ENCODE data around the gene MEP1B. TPM values are rescaled to one million over a fixed set of nuclear protein-coding genes. Genes with fewer than 3 reads are reported as not detected.
"Not testable (repeated sequence)": the region's sequence is repeated elsewhere in the genome, so short reads cannot be mapped to it uniquely, and the experiment has no call there.

MEP1B gene
- total RNA-seq, 1 donor from 2014 or later, result not detected

GRCh38 chr18:32208577-32208976 lies 18.7 kb downstream of the MEP1B start:
- no peak for DNase-seq (ENCODE audit: low read depth, low spot score)

DNA sequence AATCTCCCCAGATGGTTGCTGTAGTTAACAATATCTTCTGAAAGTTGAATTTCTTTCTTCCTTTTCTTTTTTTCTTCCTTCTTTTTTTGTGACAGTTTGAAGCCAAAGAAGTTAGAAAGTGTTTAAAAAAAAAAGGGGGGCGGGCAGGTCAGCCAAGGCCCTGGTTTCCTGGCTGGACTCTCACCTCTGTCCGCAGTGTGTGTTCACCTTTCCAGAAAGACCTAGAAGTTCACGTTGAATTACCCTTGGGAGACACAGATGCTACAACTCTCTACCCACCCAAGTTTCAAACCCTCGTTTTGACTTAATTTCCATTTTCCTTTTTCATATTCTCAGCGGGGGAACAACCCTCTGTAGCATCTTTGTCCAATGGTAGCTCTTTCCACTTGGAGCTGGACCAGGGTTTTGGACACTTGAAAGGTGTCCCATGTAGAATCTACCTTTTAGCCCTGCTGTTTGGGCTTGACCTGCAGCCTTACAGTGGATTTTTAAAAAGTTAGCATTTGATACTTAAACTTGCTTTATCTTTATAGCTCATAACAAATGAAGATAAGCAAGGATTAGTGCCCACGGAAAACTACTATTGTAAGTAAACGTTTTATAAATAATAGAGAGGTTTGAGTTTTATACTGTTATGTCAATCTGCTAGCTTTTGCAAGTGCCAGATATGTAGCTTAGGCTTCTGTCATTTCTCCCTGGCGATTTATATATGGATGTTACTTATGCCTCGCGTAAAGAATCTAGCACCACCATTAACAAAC lies 20.0 kb downstream of the MEP1B start:
- DNase-seq (ENCODE audit: low read depth, low spot score), result no peak

DNA sequence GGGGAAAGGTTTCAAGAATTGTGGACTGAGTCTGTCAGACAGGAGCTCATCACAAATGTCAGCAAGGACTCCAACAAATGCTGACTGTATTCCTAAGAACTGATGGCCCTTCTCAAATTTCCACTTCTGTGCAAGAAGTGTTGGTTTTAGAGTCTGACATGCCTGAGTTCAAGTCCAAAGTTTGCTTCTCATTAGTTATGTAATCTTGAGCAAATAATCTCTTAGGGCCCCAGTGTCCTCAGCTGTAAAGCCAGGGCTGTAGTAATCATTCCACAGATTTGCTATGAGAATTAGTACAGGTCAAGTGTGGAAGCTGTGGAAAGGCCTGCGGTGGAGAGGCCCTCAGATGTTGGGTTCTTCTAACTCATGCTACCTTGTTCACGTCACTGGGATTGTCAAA lies 23.9 kb downstream of the MEP1B start:
- no peak for DNase-seq (ENCODE audit: low read depth, low spot score)

- DNase-seq (ENCODE audit: low read depth, low spot score), result no peak
Observed at GRCh38 chr18:32216390-32216789, 26.6 kb downstream of the MEP1B start.

DNA sequence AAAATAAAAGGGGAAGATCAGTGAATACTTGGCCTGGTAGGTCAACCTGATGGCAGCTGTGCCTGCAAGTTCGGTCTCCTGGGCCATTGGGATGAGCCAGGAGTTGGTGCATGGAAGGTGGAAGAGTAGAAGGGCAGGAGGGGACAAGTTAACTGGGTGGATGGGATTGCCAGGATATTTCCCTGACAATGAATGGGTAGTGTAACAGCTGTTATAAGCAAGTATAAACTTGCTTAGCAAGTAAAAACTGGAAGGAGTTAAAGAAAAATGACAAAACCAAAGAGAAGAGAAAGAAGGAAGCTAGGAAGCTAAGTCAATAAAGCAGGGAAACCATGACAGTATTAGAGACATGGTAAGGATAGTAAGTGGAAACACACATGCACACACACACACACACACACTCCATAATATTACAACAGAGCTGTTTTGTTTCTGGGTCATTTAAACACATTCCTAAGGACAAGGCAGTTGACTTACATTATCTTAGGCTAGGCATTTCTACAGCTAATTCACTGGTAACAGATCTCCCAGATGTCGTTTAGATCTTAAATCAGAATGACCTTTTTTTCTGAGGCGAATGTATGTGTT lies 29.7 kb downstream of the MEP1B start:
- DNase-seq (ENCODE audit: low read depth, low spot score), result no peak

DNA sequence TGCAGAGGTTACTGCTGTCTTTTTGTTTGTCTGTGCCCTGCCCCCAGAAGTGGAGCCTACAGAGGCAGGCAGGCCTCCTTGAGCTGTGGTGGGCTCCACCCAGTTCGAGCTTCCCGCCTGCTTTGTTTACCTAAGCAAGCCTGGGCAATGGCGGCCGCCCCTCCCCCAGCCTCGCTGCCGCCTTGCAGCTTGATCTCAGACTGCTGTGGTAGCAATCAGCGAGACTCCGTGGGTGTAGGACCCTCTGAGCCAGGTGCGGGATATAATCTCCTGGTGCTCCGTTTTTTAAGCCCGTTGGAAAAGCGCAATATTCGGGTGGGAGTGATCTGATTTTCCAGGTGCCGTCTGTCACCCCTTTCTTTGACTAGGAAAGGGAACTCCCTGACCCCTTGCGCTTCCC lies 43.5 kb downstream of the MEP1B start:
- not testable (repeated sequence) for DNase-seq (ENCODE audit: low read depth, low spot score)

DNA sequence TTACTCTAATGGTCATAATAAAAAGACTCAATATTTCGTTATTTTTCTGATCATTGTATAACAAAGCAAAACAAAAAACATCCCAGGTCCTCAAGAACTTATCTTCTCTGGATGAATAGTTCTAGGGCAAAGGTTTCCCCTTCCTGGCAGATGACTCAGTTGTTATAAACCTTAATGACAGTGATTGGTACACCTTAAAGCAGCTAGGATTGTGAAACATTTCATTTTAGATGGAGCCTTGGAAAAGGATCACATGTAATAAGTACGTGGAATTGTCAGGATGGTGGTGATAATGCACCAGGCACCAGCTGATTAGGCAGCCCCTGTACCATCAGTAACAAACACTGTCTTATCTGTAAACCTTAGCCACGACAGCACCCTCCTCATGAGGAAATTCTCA lies 47.2 kb downstream of the MEP1B start:
- no peak for DNase-seq (ENCODE audit: low read depth, low spot score)

- no peak for DNase-seq (ENCODE audit: low read depth, low spot score)
Observed at GRCh38 chr18:32238635-32239268, 48.9 kb downstream of the MEP1B start.

GRCh38 chr18:32242395-32242794 lies 52.6 kb downstream of the MEP1B start:
- DNase-seq (ENCODE audit: low read depth, low spot score), result no peak

- no peak for DNase-seq (ENCODE audit: low read depth, low spot score)
Observed at GRCh38 chr18:32243358-32243757, 53.5 kb downstream of the MEP1B start.

GRCh38 chr18:32244881-32245280 lies 55.0 kb downstream of the MEP1B start:
- DNase-seq (ENCODE audit: low read depth, low spot score), result no peak

- DNase-seq (ENCODE audit: low read depth, low spot score), result no peak
Observed at GRCh38 chr18:32249147-32249929, 59.5 kb downstream of the MEP1B start.

DNA sequence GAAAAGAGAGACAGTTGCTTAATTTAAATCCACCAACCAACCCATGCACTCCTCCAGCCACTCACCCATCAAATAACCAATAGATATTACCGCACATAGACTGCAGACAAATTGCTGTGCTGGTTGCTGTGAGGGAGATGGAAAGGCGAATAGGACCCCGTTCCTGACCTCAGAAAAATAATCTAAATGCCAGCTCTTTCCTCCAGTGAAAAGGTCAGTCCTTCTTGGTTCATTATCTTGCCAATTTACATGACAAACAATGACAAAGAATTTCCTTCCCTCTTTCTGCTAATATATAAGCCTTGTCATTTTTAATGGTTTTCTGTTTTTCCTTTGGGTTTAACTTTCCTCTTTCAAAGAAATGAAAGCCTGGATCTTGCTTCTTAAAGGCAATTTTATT lies 61.6 kb downstream of the MEP1B start:
- no peak for DNase-seq (ENCODE audit: low read depth, low spot score)

GRCh38 chr18:32252141-32252860 lies 62.5 kb downstream of the MEP1B start:
- no peak for DNase-seq (ENCODE audit: low read depth, low spot score)

- no peak for DNase-seq (ENCODE audit: low read depth, low spot score)
Observed at GRCh38 chr18:32255570-32255969, 65.7 kb downstream of the MEP1B start.

DNA sequence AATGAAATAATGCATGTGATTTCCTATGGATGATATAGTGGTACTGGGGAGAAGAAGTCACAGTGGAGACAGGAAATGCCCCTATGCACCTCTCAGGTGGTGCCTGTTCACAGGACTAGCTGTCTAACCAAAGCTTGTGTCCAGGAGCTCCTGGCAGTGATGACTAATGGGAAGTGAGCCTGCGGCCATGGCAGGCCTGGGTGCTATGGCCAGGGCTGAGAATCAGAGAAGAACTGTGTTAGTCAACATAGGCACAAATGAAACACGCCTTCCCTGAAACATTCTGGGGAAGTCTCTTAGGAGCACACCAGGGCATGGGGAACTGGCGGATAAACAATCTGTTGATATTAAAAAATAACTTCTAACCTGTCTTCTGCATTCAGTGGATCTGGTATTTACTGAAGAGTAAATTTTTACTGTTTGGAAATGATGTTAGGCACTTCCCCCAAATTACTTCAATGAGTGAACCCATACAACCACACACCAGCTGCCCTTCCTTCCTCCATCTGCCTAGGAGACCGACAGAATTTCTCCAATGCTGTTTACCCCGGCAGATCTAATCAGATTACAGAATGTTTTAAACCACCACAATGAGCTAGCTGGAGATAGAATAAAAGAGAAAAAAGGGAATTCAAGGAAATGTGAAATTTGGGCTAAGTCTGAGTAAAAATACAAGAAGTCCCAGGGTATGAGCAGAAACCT lies 67.4 kb downstream of the MEP1B start:
- no peak for DNase-seq (ENCODE audit: low read depth, low spot score)

DNA sequence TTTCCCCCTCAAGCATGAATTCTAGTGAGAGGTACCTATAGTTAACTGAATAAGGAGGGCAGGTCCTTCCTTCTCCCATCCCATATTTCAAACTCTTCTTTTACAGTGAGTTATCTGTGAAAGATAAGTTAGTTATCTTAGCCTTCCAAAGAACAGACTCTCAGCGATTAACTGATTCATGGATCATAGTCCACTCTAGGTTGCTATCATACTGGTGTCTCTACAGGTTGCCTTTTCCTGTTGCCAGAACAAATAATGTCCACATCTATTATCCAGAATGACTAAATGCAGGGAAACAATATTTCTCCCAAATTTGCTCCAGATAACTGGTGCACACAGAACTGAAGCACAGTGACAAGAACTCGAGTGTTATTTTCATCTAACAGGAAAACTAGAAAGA lies 68.3 kb downstream of the MEP1B start:
- no peak for DNase-seq (ENCODE audit: low read depth, low spot score)

DNA sequence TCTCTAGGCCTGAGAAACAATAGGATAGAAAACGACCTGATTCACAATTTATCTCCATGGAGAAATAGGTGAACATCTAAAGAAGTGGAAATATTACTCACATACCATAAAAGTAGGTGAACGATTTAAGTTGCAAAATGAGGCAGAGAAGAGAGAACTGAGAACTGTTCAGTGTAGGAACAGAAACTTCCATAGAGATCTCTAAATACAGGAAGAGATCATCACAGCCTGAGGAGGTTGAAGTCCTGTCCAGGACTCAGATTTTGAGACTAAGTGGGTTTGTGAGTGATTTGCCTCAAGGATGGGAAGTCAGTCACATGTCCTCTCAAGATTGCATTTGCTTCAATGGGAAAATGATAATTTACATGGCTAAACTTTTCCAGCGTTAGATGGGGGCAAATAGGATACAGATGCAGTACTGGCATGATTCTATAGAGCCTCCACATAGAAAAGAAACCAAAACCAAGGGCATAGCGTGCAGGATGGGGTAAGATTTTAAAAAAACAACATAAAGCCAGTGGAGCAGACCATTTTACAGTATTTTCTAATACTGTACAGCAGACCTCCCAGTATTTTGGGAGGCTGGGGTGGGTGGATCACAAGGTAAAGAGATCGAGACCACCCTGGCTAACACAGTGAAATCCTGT lies 68.8 kb downstream of the MEP1B start:
- no peak for DNase-seq (ENCODE audit: low read depth, low spot score)

GRCh38 chr18:32259553-32259952 lies 69.7 kb downstream of the MEP1B start:
- DNase-seq (ENCODE audit: low read depth, low spot score), result no peak

- DNase-seq (ENCODE audit: low read depth, low spot score), result no peak
Observed at GRCh38 chr18:32261003-32261402, 71.2 kb downstream of the MEP1B start.
